ENCODE data around the gene BATF2.

- TF ChIP-seq CTCF (IDR thresholded peaks at IDR 0.05) = no peak
- no peak for TF ChIP-seq POLR2A (IDR thresholded peaks at IDR 0.05)
- no peak for TF ChIP-seq POLR2AphosphoS5 (IDR thresholded peaks at IDR 0.05; ENCODE audit: insufficient read depth in 1 of 2, low read depth in 1 of 2)
Observed at GRCh38 chr11:64947208-64947814, 49.5 kb downstream of the BATF2 start.

Measured in vagina (tissue), 2 donors.